Kidney glomerular epithelial cell (primary cell): ENCODE results near the gene IL21R.
"Not testable (repeated sequence)": the region's sequence is repeated elsewhere in the genome, so short reads cannot be mapped to it uniquely, and the experiment has no call there.

Source experiments
- DNase-seq: peaks from one replicate; lab custom pipeline; 2025; lab: John Stamatoyannopoulos, UW

IL21R gene

GRCh38 chr16:27426423-27427408 is 24.7 kb downstream of the IL21R start:
- DNase-seq = peak; percentile 95

DNA sequence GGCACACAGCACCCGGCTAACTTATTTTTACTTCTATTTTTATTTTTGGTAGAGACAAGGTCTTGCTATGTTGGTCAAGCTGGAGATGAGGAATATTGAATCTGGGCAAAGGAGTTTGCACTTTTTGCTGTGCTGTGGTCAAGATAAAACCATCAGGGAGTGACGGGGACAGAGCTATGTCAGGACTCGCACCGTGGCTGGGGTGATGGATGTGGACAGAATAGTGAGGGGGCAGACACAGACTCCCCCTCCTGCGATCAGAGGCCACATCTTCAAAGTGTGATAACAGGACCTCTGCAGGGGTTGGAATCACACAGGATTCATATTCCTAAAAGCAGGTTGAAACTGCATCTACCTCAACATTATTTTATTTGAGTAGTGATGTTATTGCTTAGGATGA is 25.6 kb downstream of the IL21R start:
- no peak for DNase-seq

DNA sequence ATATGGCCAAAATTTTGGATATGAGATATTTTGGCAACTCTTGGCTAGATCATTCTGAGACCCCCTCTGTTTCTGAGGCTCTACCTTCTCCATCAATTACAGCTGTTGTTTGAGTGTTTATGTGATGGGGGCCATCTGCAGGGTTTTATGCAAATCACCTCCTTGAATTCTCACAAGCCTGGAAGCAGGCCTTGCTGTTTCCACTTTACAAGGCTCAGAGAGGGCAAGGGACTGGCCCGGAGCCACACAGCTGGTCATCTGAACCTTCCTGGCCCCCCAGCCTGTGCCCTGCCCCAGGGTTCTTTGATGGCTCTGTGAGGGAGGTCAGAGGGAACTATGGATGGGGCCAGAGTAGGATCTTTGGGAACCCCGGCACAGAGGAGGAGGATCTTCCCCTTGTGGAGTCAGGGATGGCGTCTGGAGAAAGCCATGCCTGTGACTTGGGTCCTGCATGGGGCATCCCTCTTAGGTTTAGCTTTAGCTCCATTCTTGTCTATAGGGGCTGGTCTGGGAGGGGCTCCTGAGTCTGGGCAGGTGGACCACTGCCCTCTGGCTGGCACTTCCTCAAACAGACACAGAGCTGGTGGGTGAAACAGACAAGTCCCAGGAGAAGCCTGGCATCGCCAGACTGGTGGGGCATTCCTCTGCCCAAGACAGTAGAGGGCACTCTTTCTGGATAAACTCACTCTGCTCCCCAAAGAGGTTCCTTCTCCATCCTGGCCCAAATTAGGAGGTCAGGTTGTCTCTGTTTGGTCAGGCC is 26.2 kb downstream of the IL21R start:
- DNase-seq = no peak

- DNase-seq = no peak
Observed at GRCh38 chr16:27429330-27429871, 27.4 kb downstream of the IL21R start.

- no peak for DNase-seq
Observed at GRCh38 chr16:27429981-27430441, 28.0 kb downstream of the IL21R start.

DNA sequence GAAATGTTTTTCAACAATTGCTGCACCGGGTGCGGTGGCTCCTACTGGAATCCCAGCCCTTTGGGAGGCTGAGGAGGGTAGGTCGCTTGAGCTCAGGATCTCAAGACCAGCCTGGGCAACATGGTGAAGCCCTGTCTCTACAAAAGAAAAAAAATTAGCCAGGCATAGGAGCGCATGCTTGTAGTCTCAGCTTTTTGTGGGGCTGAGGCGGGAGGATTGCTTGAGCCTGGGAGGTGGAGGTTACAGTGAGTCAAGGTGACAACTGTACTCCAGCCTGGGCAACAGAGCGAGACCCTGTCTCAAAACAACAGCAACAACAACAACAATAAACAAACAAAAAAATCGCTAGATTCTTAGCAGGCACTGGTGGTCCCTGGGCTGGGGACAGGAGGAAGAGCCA is 28.5 kb downstream of the IL21R start:
- no peak for DNase-seq

GRCh38 chr16:27430923-27431484 is 29.0 kb downstream of the IL21R start:
- no peak for DNase-seq

- DNase-seq = peak; percentile 38
Observed at GRCh38 chr16:27431773-27432532, 30.0 kb downstream of the IL21R start.

- peak; percentile 89 for DNase-seq
Observed at GRCh38 chr16:27432558-27432957, 30.6 kb downstream of the IL21R start.

- peak; percentile 6 for DNase-seq
Observed at GRCh38 chr16:27433191-27433590, 31.2 kb downstream of the IL21R start.

DNA sequence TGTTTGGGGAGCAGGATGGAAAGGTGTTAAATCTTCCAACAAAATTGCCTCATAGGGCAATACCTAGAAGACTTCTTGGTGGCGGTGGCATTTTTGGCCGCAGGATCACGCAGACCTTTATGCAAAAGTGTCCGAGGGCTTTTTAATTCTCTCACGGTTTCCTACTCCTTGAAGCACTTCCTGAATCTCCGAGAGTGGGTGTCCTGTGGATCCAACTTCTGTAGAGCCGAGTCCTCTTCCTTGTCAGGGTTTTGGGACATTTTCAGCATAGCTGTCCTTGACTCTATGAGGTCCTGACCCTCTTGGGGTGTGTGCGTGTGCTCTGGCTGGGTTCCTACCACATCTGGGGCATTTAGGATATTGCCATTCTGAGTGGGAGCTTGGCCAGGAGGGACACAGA is 31.7 kb downstream of the IL21R start:
- DNase-seq = no peak

- DNase-seq = no peak
Observed at GRCh38 chr16:27434141-27435051, 32.4 kb downstream of the IL21R start.

- not testable (repeated sequence) for DNase-seq
Observed at GRCh38 chr16:27435146-27435545, 33.2 kb downstream of the IL21R start.

GRCh38 chr16:27436065-27436464 is 34.1 kb downstream of the IL21R start:
- no peak for DNase-seq

GRCh38 chr16:27436921-27437650 is 35.1 kb downstream of the IL21R start:
- DNase-seq = no peak

- no peak for DNase-seq
Observed at GRCh38 chr16:27437946-27438345, 36.0 kb downstream of the IL21R start.

- no peak for DNase-seq
Observed at GRCh38 chr16:27439271-27440018, 37.5 kb downstream of the IL21R start.

DNA sequence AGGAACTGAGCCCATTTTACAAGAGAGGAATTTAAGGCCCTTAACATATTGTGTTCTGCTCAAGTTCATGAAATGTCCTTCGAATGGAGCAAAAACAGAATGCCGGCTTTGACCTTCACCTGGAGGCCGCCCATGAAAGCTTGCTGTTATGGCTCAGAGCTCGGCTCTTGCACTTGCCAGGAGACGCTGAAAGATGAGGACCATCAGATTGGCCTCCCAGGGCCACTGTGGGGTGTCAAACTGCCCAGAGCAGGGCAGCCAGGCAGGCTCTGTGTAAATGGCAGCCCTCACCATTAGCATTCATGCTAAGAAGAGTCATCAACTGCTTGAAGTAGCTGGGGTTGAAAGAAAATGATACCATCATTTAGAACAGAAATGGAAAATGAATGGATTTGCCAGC is 39.3 kb downstream of the IL21R start:
- no peak for DNase-seq

GRCh38 chr16:27441998-27442397 is 40.0 kb downstream of the IL21R start:
- DNase-seq = no peak
